ENCODE results near the gene PHYHD1.

PHYHD1 gene

GRCh38 chr9:128901822-128902221 lies 19.0 kb upstream of the PHYHD1 start:
- DNase-seq: no peak

GRCh38 chr9:128902351-128903078 lies 18.3 kb upstream of the PHYHD1 start:
- no peak for DNase-seq

GRCh38 chr9:128903079-128903461 lies 17.7 kb upstream of the PHYHD1 start:
- no peak for DNase-seq

GRCh38 chr9:128903871-128904620 lies 16.7 kb upstream of the PHYHD1 start:
- DNase-seq: no peak

GRCh38 chr9:128905964-128906363 lies 14.8 kb upstream of the PHYHD1 start:
- DNase-seq: no peak

- DNase-seq: no peak
Observed at GRCh38 chr9:128906741-128907140, 14.0 kb upstream of the PHYHD1 start.

- no peak for DNase-seq
Observed at GRCh38 chr9:128908372-128908771, 12.4 kb upstream of the PHYHD1 start.

- no peak for DNase-seq
Observed at GRCh38 chr9:128909859-128910258, 10.9 kb upstream of the PHYHD1 start.

GRCh38 chr9:128910906-128911305 lies 9.9 kb upstream of the PHYHD1 start:
- no peak for DNase-seq

GRCh38 chr9:128911529-128912035 lies 9.2 kb upstream of the PHYHD1 start:
- no peak for DNase-seq

GRCh38 chr9:128912270-128912853 lies 8.4 kb upstream of the PHYHD1 start:
- no peak for DNase-seq

GRCh38 chr9:128913048-128913900 lies 7.5 kb upstream of the PHYHD1 start:
- DNase-seq: no peak

GRCh38 chr9:128913995-128914772 lies 6.6 kb upstream of the PHYHD1 start:
- DNase-seq: no peak

GRCh38 chr9:128916204-128916603 lies 4.6 kb upstream of the PHYHD1 start:
- no peak for DNase-seq

GRCh38 chr9:128916745-128917144 lies 4.0 kb upstream of the PHYHD1 start:
- no peak for DNase-seq

GRCh38 chr9:128917151-128917849 lies 3.5 kb upstream of the PHYHD1 start:
- no peak for DNase-seq

GRCh38 chr9:128918921-128919320 lies 1.9 kb upstream of the PHYHD1 start:
- DNase-seq: no peak

GRCh38 chr9:128919402-128920089 lies 1.2 kb upstream of the PHYHD1 start:
- DNase-seq: no peak

GRCh38 chr9:128921881-128922763 lies 1.3 kb downstream of the PHYHD1 start:
- no peak for DNase-seq

GRCh38 chr9:128923493-128923883 lies 2.7 kb downstream of the PHYHD1 start:
- DNase-seq: no peak

Measured in cortex of kidney (tissue), 1 donor.